WERI-Rb-1 (cell line): ENCODE measurements around the gene KRT77.

Source experiments
- DNase-seq: peaks from one replicate; pipeline ENCODE4 v3.0.0-alpha.2; 2020
- H3K27ac ChIP-seq: fragments of 250-450 bp; sonication (Bioruptor Pico); 2 replicates; pipeline ENCODE4 v1.5.1; 2020; ENCODE audit warnings: mild to moderate bottlenecking, moderate library complexity
- H3K27me3 ChIP-seq: fragments of 250-450 bp; sonication (Bioruptor Pico); 2 replicates; pipeline ENCODE4 v1.5.1; 2021; ENCODE audit warnings: mild to moderate bottlenecking, low read depth, moderate library complexity; ENCODE audit not compliant: insufficient read depth, severe bottlenecking
- H3K36me3 ChIP-seq: fragments of 250-450 bp; sonication (Bioruptor Pico); 2 replicates; pipeline ENCODE4 v1.5.1; 2020; ENCODE audit warnings: mild to moderate bottlenecking, moderate library complexity
- H3K4me3 ChIP-seq: 2 replicates; pipeline ENCODE4 v1.5.1; 2011; ENCODE audit warnings: low read depth, mild to moderate bottlenecking, control low read depth, low read length
- H3K9me3 ChIP-seq: fragments of 250-450 bp; sonication (Bioruptor Pico); 2 replicates; pipeline ENCODE4 v1.5.1; 2021; ENCODE audit warnings: mild to moderate bottlenecking, moderate library complexity; ENCODE audit not compliant: severe bottlenecking
- CTCF ChIP-seq: IDR thresholded peaks from 2 replicates; pipeline ENCODE4 v1.5.1; 2011; ENCODE audit warnings: low read depth, mild to moderate bottlenecking, control low read depth, inconsistent platforms, low read length

Gene KRT77

GRCh38 chr12:52669426-52669825, 33.9 kb downstream of the KRT77 start:
- H3K27ac ChIP-seq: no peak overlapping the region
- H3K36me3 ChIP-seq: no peaks in the 10 kb centered on the region
- no peak overlapping the region for H3K4me3 ChIP-seq
- no peak for DNase-seq
- H3K9me3 ChIP-seq: no peaks in the 10 kb centered on the region
- TF ChIP-seq CTCF: no peak
- peaks cover 86% of the 10 kb centered on the region for H3K27me3 ChIP-seq

GRCh38 chr12:52667931-52668330, 35.4 kb downstream of the KRT77 start:
- H3K27me3 ChIP-seq: peaks cover 86% of the 10 kb centered on the region
- no peak overlapping the region for H3K27ac ChIP-seq
- TF ChIP-seq CTCF: no peak
- H3K9me3 ChIP-seq: no peaks in the 10 kb centered on the region
- no peak for DNase-seq
- H3K36me3 ChIP-seq: no peaks in the 10 kb centered on the region
- H3K4me3 ChIP-seq: no peak overlapping the region

GRCh38 chr12:52667509-52667908, 35.8 kb downstream of the KRT77 start:
- TF ChIP-seq CTCF: no peak
- H3K4me3 ChIP-seq: no peak overlapping the region
- H3K27me3 ChIP-seq: peaks cover 86% of the 10 kb centered on the region
- H3K36me3 ChIP-seq: no peaks in the 10 kb centered on the region
- H3K27ac ChIP-seq: no peak overlapping the region
- DNase-seq: no peak
- H3K9me3 ChIP-seq: no peaks in the 10 kb centered on the region

- Histone ChIP-seq H3K4me3 (no peak overlapping the region), H3K36me3 (no peaks in the 10 kb centered on the region), H3K27me3 (peaks cover 88% of the 10 kb centered on the region), H3K9me3 (no peaks in the 10 kb centered on the region), H3K27ac (no peak overlapping the region)
- no peak for TF ChIP-seq CTCF
- no peak for DNase-seq
Observed at GRCh38 chr12:52666471-52666870, 36.9 kb downstream of the KRT77 start.

GRCh38 chr12:52663420-52663819, 39.9 kb downstream of the KRT77 start:
- Histone ChIP-seq H3K9me3 (no peaks in the 10 kb centered on the region), H3K27me3 (peaks cover 94% of the 10 kb centered on the region), H3K4me3 (no peak overlapping the region), H3K36me3 (no peaks in the 10 kb centered on the region), H3K27ac (no peak overlapping the region)
- no peak for TF ChIP-seq CTCF
- DNase-seq: no peak

- TF ChIP-seq CTCF: no peak
- DNase-seq: no peak
- no peak overlapping the region for H3K4me3 ChIP-seq
- H3K36me3 ChIP-seq: no peaks in the 10 kb centered on the region
- no peak overlapping the region for H3K27ac ChIP-seq
- H3K27me3 ChIP-seq: peaks cover 94% of the 10 kb centered on the region
- no peaks in the 10 kb centered on the region for H3K9me3 ChIP-seq
Observed at GRCh38 chr12:52662918-52663229, 40.5 kb downstream of the KRT77 start.
